HepG2 (cell line): Measurements from ENCODE around the gene NUDT22. TPM values are rescaled to one million over a fixed set of nuclear protein-coding genes. Genes with fewer than 3 reads are reported as not detected.

ENCODE experiments used
- ATAC-seq: fragments of 200-7000 bp; cut with Tn5 transposase; 3 replicates; pipeline ENCODE4 v1.9.1; 2020; ENCODE audit warnings: mild to moderate bottlenecking, moderate library complexity
- BruUV-seq: library from RNA; stranded (reverse); fragments of 400-500 nt; replicated peaks from 2 replicates; lab custom pipeline; 2021; lab: Mats Ljungman, UMichigan
- CTCF ChIA-PET: fragments of 300-600 bp; formaldehyde crosslinking; extraction: SDS; loops from one replicate; lab custom pipeline; 2021; ENCODE audit warnings: low total read pairs, inconsistent platforms, low intra/inter-chr PET ratio; lab: Yijun Ruan, JAX
- POLR2A ChIA-PET: fragments of 350-600 bp; sonication (Branson Sonifier 250); formaldehyde crosslinking; loops from one replicate; lab custom pipeline; 2020; ENCODE audit warnings: antibody characterized with exemption, inconsistent platforms; lab: Yijun Ruan, JAX
- DNase-seq: peaks from one replicate; pipeline ENCODE4 v3.0.0-alpha.2; 2015; ENCODE audit warnings: low spot score
- FAIRE-seq: peaks from 3 replicates; lab custom pipeline; 2011; peaks lifted over from hg19 to GRCh38; lab: Jason Lieb, UNC
- H2AFZ ChIP-seq: one replicate; pipeline ENCODE4 v1.6.1; 2011; ENCODE audit warnings: low read length, inconsistent platforms
- H3K27ac ChIP-seq: fragments of 300-600 bp; 3 replicates; pipeline ENCODE4 v1.8.0; 2011; ENCODE audit warnings: mixed run types, mild to moderate bottlenecking, mixed read lengths, low read length, inconsistent platforms; ENCODE audit not compliant: insufficient read depth; ENCODE audit errors: extremely low read length
- H3K27me3 ChIP-seq, 2 experiments: fragments of 200-600 bp in 1 of 2; 2 replicates in 1 of 2; 3 replicates in 1 of 2; pipeline versions ENCODE4 v1.6.0 to v1.8.0; 2011; ENCODE audit warnings: low read length in 2 of 2, mild to moderate bottlenecking in 2 of 2, moderate library complexity in 2 of 2, inconsistent platforms in 1 of 2; ENCODE audit not compliant: insufficient read depth in 2 of 2, control insufficient read depth in 1 of 2
- H3K36me3 ChIP-seq, 2 experiments: fragments of 200-600 bp in 1 of 2; replicated peaks in 1 of 2; 2 replicates in 1 of 2; 3 replicates in 1 of 2; pipeline versions ENCODE4 v1.5.1 to v1.8.0; 2011; ENCODE audit warnings: low read length in 2 of 2, inconsistent platforms in 1 of 2; ENCODE audit not compliant: insufficient read depth in 2 of 2, control insufficient read depth in 1 of 2
- H3K4me1 ChIP-seq: 2 replicates; pipeline ENCODE4 v1.5.1; 2012; ENCODE audit warnings: low read length, inconsistent platforms; ENCODE audit not compliant: insufficient read depth
- H3K4me2 ChIP-seq: 2 replicates; pipeline ENCODE4 v1.6.0; 2011; ENCODE audit warnings: low read depth, low read length, inconsistent platforms
- H3K4me3 ChIP-seq, 3 experiments: fragments of 200-600 bp in 1 of 3; sonication (generic), shearing (Covaris generic) in 1 of 3; replicated peaks in 1 of 3; 2 replicates each; pipeline ENCODE4 v1.5.1; 2011 to 2016; ENCODE audit warnings: low read length in 3 of 3, inconsistent platforms in 2 of 3, low read depth in 2 of 3, mild to moderate bottlenecking in 2 of 3, control low read depth in 1 of 3, mixed read lengths in 1 of 3; ENCODE audit not compliant: insufficient read depth in 1 of 3
- H3K79me2 ChIP-seq: one replicate; pipeline ENCODE4 v1.6.1; 2011; ENCODE audit warnings: low read length, inconsistent platforms; ENCODE audit not compliant: insufficient read depth
- H3K9ac ChIP-seq: 2 replicates; pipeline ENCODE4 v1.6.0; 2011; ENCODE audit warnings: mild to moderate bottlenecking, low read depth, low read length, inconsistent platforms; ENCODE audit not compliant: insufficient read depth
- H3K9me3 ChIP-seq: 2 replicates; pipeline ENCODE4 v1.5.1; 2012; ENCODE audit warnings: mild to moderate bottlenecking, low read length
- H4K20me1 ChIP-seq: 2 replicates; pipeline ENCODE4 v1.6.0; 2011; ENCODE audit warnings: inconsistent platforms, mild to moderate bottlenecking, low read length, moderate library complexity; ENCODE audit not compliant: insufficient read depth
- ATRX ChIP-seq: sonication (generic); formaldehyde crosslinking; IDR thresholded peaks from 2 replicates; pipeline ENCODE4 v1.4.0; 2020; ENCODE audit warnings: missing genetic modification reagents, borderline replicate concordance
- KAT8 ChIP-seq: IDR thresholded peaks from 2 replicates; pipeline ENCODE4 v1.6.1; 2016; ENCODE audit warnings: missing genetic modification reagents, missing compliant biosample characterization
- KDM2A ChIP-seq: sonication (generic); formaldehyde crosslinking; IDR thresholded peaks from 2 replicates; pipeline ENCODE4 v1.4.0; 2020; ENCODE audit warnings: low read depth, missing genetic modification reagents, borderline replicate concordance
- KLF11 ChIP-seq: IDR thresholded peaks from 2 replicates; pipeline ENCODE4 v1.6.1; 2016; ENCODE audit warnings: missing compliant biosample characterization
- POLR2AphosphoS2 ChIP-seq: IDR thresholded peaks from 2 replicates; pipeline ENCODE4 v1.6.1; 2011; ENCODE audit warnings: low read depth, low read length, improper control_type of control experiment
- RAD51 ChIP-seq: fragments of 450-650 bp; IDR thresholded peaks from 2 replicates; pipeline ENCODE4 v1.6.1; 2016; ENCODE audit warnings: borderline replicate concordance
- ZNF619 ChIP-seq: sonication (generic); formaldehyde crosslinking; IDR thresholded peaks from 2 replicates; pipeline ENCODE4 v1.4.0; 2020; ENCODE audit warnings: mild to moderate bottlenecking, missing genetic modification reagents
- WGBS: methylation state at CpG from one replicate; pipeline ENCODE4 v1.1.6; 2017; ENCODE audit warnings: low lambda C conversion rate; 5-methylcytosine and 5-hydroxymethylcytosine counted together
- in situ Hi-C: cut with HindIII; loops from 2 replicates; pipeline ENCODE4 v1.10.0; 2017; ENCODE audit warnings: low pct_unique_long_range_greater_than_20kb; ENCODE audit not compliant: extremely low pct_ligation_motif_present
- intact Hi-C: fragments of 100-400 bp; cut with micrococcal nuclease; formaldehyde crosslinking; loops from one replicate; pipeline ENCODE4 v1.10.0; 2022; ENCODE audit not compliant: unreplicated experiment
- polyA plus RNA-seq, 8 experiments: library from polyadenylated mRNA; depleted of rRNA in 3 of 8; stranded (reverse) in 7 of 8; unstranded in 1 of 8; fragments of >200 nt; fragmentation: Illumina TruSeq in 4 of 8; extraction: Trizol in 4 of 8; gene quantifications; 2 replicates each; pipeline versions ENCODE4 v1.2.1 to v1.2.3, GENCODE V29; 2011 to 2016; ENCODE audit warnings: low read depth in 4 of 8, missing spikeins in 1 of 8, mixed read lengths in 1 of 8; ENCODE audit not compliant: insufficient read depth in 1 of 8
- total RNA-seq, 5 experiments: library from RNA; depleted of rRNA; stranded (reverse); fragments of >200 nt; fragmentation: Illumina TruSeq; extraction: Trizol; gene quantifications; 2 replicates each; pipeline ENCODE4 v1.2.3, GENCODE V29; 2016; ENCODE audit warnings: low read depth in 1 of 5
- TF ChIP-seq, protein P1 (sequence below): sonication (generic); formaldehyde crosslinking; IDR thresholded peaks from 2 replicates; pipeline ENCODE4 v1.4.0; 2020; ENCODE audit warnings: missing genetic modification reagents
- TF ChIP-seq, protein P2 (sequence below): fragments of 450-650 bp; IDR thresholded peaks from 2 replicates; pipeline ENCODE4 v1.6.1; 2017
- TF ChIP-seq, protein P3 (sequence below): sonication (generic); formaldehyde crosslinking; IDR thresholded peaks from 2 replicates; pipeline ENCODE4 v1.8.1; 2023; ENCODE audit warnings: mild to moderate bottlenecking, missing genetic modification reagents
- TF ChIP-seq, protein P4 (sequence below): sonication (generic); formaldehyde crosslinking; IDR thresholded peaks from 2 replicates; pipeline ENCODE4 v1.4.0; 2020; ENCODE audit warnings: missing genetic modification reagents, borderline replicate concordance

NUDT22 gene
- total and polyA plus RNA-seq, 2 of the 13 experiments (the other 11 are each of a cell fraction or from before 2014, with no cell fraction given), result 33.5 to 39.8 TPM

DNA sequence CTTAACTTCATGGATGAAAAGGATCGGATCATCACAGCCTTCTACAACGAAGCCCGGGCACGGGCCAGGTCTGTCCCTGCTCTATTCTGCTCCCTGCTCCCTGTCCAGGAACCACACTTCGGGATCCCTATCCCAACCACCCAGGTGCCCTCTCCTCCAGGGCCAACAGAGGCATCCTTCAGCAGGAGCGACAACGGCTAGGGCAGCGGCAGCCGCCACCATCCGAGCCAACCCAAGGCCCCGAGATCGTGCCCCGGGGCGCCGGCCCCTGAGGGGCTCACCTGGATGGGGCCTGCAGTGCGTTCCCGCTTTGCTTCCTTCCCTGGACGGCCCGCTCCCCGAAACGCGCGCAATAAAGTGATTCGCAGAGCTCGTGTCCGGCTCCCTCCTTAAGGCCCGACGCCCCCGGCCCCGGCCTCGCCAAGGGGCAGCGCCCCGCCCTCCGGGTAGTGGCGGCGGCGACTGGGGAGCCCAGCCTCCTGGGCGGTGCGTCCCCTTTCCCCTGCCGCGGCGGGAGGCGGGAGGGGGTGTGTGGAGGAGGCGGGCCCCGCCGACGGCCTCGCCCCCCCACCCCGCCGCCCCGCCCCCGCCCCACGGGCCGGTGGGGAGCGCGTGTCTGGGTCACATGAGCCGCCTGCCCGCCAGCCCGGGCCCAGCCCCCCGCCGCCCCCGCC lies 8.0 kb downstream of the NUDT22 start, which contains the start of gene VEGFB (continued):
- TF ChIP-seq, protein P1, sequence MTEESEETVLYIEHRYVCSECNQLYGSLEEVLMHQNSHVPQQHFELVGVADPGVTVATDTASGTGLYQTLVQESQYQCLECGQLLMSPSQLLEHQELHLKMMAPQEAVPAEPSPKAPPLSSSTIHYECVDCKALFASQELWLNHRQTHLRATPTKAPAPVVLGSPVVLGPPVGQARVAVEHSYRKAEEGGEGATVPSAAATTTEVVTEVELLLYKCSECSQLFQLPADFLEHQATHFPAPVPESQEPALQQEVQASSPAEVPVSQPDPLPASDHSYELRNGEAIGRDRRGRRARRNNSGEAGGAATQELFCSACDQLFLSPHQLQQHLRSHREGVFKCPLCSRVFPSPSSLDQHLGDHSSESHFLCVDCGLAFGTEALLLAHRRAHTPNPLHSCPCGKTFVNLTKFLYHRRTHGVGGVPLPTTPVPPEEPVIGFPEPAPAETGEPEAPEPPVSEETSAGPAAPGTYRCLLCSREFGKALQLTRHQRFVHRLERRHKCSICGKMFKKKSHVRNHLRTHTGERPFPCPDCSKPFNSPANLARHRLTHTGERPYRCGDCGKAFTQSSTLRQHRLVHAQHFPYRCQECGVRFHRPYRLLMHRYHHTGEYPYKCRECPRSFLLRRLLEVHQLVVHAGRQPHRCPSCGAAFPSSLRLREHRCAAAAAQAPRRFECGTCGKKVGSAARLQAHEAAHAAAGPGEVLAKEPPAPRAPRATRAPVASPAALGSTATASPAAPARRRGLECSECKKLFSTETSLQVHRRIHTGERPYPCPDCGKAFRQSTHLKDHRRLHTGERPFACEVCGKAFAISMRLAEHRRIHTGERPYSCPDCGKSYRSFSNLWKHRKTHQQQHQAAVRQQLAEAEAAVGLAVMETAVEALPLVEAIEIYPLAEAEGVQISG (CRISPR knock-in tag), result no peak
- no peak for TF ChIP-seq RAD51

DNA sequence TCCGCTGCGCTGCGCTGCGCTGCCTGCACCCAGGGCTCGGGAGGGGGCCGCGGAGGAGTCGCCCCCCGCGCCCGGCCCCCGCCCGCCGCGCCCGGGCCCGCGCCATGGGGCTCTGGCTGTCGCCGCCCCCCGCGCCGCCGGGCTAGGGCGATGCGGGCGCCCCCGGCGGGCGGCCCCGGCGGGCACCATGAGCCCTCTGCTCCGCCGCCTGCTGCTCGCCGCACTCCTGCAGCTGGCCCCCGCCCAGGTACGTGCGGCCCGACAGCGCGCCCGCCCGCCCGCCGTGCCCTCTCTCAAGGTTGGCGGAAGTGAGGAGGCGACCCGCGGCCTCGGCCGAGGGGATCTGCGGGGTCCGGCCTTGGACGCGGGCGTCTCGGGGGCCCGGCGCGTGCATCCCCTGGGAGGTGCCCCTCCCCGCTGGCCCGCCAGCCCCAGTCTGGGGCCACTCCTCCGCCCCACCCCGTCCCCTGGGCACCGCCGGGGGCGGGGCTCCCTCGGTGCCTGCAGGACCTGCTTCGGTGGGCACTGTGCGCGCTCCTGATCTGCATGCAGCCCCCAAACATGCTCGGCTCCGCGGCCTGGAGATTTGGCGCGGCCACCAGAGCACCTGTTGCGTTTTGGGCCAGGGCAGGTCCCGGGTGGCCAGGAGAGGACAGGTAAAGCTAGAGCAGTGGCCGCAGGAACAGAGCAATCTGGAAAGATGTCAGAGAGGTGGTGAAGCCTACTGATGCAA lies 8.7 kb downstream of the NUDT22 start:
- 72% methylated on average over 3 of the region's 80 CpGs for WGBS
- FAIRE-seq (no peak), DNase-seq (no peak), ATAC-seq (peak; percentile 50)
- Histone ChIP-seq H2AFZ (no peak overlapping the region), H3K36me3 (no peaks in the 10 kb centered on the region; a peak in 1 of 5 replicates), H3K4me1 (peaks cover 70% of the 10 kb centered on the region), H3K4me3 (peak overlapping the region; percentile 60 to 80 (median 76)), H3K9me3 (no peaks in the 10 kb centered on the region), H4K20me1 (no peaks in the 10 kb centered on the region), H3K9ac (peak overlapping the region; percentile 58), H3K27ac (peak overlapping the region; percentile 43), H3K27me3 (no peaks in the 10 kb centered on the region), H3K79me2 (peaks cover 3% of the 10 kb centered on the region), H3K4me2 (peak overlapping the region; percentile 76)
- POLR2A ChIA-PET, result interaction anchor here (0.6 to 1.8 kb wide), 3 partner anchors 8 to 49 kb away, joined by 3 to 7 read pairs (median 6); partner anchors contain the start of genes NUDT22, STIP1 and TRPT1
- CTCF ChIA-PET, result no interaction called here
- intact Hi-C loops, result no loop called here
- in situ Hi-C loops, result no loop called here
- no TSS peak for BruUV-seq
- TF ChIP-seq KDM2A, result no peak
- TF ChIP-seq, protein P2, sequence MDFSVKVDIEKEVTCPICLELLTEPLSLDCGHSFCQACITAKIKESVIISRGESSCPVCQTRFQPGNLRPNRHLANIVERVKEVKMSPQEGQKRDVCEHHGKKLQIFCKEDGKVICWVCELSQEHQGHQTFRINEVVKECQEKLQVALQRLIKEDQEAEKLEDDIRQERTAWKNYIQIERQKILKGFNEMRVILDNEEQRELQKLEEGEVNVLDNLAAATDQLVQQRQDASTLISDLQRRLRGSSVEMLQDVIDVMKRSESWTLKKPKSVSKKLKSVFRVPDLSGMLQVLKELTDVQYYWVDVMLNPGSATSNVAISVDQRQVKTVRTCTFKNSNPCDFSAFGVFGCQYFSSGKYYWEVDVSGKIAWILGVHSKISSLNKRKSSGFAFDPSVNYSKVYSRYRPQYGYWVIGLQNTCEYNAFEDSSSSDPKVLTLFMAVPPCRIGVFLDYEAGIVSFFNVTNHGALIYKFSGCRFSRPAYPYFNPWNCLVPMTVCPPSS, result no peak
- TF ChIP-seq KLF11 (CRISPR knock-in tag), result no peak
- TF ChIP-seq, protein P3, sequence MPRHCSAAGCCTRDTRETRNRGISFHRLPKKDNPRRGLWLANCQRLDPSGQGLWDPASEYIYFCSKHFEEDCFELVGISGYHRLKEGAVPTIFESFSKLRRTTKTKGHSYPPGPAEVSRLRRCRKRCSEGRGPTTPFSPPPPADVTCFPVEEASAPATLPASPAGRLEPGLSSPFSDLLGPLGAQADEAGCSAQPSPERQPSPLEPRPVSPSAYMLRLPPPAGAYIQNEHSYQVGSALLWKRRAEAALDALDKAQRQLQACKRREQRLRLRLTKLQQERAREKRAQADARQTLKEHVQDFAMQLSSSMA, result no peak
- no peak for TF ChIP-seq ZNF619
- TF ChIP-seq ATRX (CRISPR knock-in tag), result no peak
- TF ChIP-seq, protein P4, sequence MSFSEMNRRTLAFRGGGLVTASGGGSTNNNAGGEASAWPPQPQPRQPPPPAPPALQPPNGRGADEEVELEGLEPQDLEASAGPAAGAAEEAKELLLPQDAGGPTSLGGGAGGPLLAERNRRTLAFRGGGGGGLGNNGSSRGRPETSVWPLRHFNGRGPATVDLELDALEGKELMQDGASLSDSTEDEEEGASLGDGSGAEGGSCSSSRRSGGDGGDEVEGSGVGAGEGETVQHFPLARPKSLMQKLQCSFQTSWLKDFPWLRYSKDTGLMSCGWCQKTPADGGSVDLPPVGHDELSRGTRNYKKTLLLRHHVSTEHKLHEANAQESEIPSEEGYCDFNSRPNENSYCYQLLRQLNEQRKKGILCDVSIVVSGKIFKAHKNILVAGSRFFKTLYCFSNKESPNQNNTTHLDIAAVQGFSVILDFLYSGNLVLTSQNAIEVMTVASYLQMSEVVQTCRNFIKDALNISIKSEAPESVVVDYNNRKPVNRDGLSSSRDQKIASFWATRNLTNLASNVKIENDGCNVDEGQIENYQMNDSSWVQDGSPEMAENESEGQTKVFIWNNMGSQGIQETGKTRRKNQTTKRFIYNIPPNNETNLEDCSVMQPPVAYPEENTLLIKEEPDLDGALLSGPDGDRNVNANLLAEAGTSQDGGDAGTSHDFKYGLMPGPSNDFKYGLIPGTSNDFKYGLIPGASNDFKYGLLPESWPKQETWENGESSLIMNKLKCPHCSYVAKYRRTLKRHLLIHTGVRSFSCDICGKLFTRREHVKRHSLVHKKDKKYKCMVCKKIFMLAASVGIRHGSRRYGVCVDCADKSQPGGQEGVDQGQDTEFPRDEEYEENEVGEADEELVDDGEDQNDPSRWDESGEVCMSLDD (CRISPR knock-in tag), result no peak
- TF ChIP-seq POLR2AphosphoS2, result no peak
- TF ChIP-seq KAT8 (CRISPR knock-in tag), result no peak
